Cardiac muscle cell (in vitro differentiated cells and primary cell): ENCODE results near the gene TNS4. TPM values are rescaled to one million over a fixed set of nuclear protein-coding genes. Genes with fewer than 3 reads are reported as not detected.

Source experiments
- DNase-seq, 2 donors: peaks; one replicate each; pipeline versions ENCODE4 v3.0.0 to v3.0.0-alpha.2; 2010 to 2017; ENCODE audit warnings: low read depth in 1 of 2, low spot score in 1 of 2
- H3K27ac ChIP-seq: fragments of 200-600 bp; sonication (generic); 2 replicates; pipeline ENCODE4 v1.5.1; 2016
- H3K27me3 ChIP-seq: fragments of 200-600 bp; sonication (generic); 2 replicates; pipeline ENCODE4 v1.6.0; 2016; ENCODE audit warnings: control low read depth
- H3K36me3 ChIP-seq: fragments of 200-600 bp; sonication (generic); 2 replicates; pipeline ENCODE4 v1.5.1; 2016; ENCODE audit warnings: control low read depth
- H3K4me1 ChIP-seq: fragments of 200-600 bp; sonication (generic); 2 replicates; pipeline ENCODE4 v1.8.1; 2017; ENCODE audit warnings: low read depth, mild to moderate bottlenecking, mixed run types
- H3K4me3 ChIP-seq: fragments of 200-600 bp; sonication (generic); 2 replicates; pipeline ENCODE4 v1.5.1; 2016; ENCODE audit warnings: mild to moderate bottlenecking
- H3K9me3 ChIP-seq: fragments of 200-600 bp; sonication (generic); 2 replicates; pipeline ENCODE4 v1.5.1; 2017; ENCODE audit warnings: low read depth, mild to moderate bottlenecking, control low read depth
- CTCF ChIP-seq: IDR thresholded peaks from 2 replicates; pipeline ENCODE4 v1.5.1; 2012; ENCODE audit warnings: low read depth, mild to moderate bottlenecking, low read length
- polyA plus RNA-seq: library from polyadenylated mRNA; unstranded; fragments of >200 nt; fragmentation: Nextera tagmentation; extraction: Ambion mirVana; gene quantifications from 2 replicates; pipeline ENCODE4 v1.2.1, GENCODE V29; 2016
- total RNA-seq: library from RNA; depleted of rRNA; stranded (reverse); fragments of >200 nt; gene quantifications from 2 replicates; pipeline ENCODE4 v1.2.3, GENCODE V29; 2016

TNS4 gene
- total and polyA plus RNA-seq, 2 experiments from 2014 or later: not detected

GRCh38 chr17:40493697-40494096, 7.7 kb downstream of the TNS4 start:
- TF ChIP-seq CTCF: no peak
- Histone ChIP-seq H3K27ac (no peak overlapping the region), H3K4me1 (peaks cover 4% of the 10 kb centered on the region), H3K4me3 (no peak overlapping the region), H3K9me3 (no peaks in the 10 kb centered on the region), H3K27me3 (no peaks in the 10 kb centered on the region), H3K36me3 (no peaks in the 10 kb centered on the region)
- no peak for DNase-seq

- DNase-seq: no peak
- H3K4me1 ChIP-seq: peaks cover 4% of the 10 kb centered on the region
- no peak for TF ChIP-seq CTCF
- no peaks in the 10 kb centered on the region for H3K36me3 ChIP-seq
- H3K27ac ChIP-seq: no peak overlapping the region
- H3K4me3 ChIP-seq: no peak overlapping the region
- no peaks in the 10 kb centered on the region for H3K9me3 ChIP-seq
- H3K27me3 ChIP-seq: no peaks in the 10 kb centered on the region
These were observed 9.9 kb downstream of the TNS4 start for GRCh38 chr17:40491486-40491885.

GRCh38 chr17:40490982-40491381, 10.4 kb downstream of the TNS4 start:
- Histone ChIP-seq H3K27me3 (no peaks in the 10 kb centered on the region), H3K27ac (no peak overlapping the region), H3K36me3 (no peaks in the 10 kb centered on the region), H3K4me1 (peaks cover 4% of the 10 kb centered on the region), H3K9me3 (no peaks in the 10 kb centered on the region), H3K4me3 (no peak overlapping the region)
- no peak for DNase-seq
- no peak for TF ChIP-seq CTCF

GRCh38 chr17:40490289-40490853, 11.1 kb downstream of the TNS4 start:
- no peak for TF ChIP-seq CTCF
- peak; percentile 55 to 90 for DNase-seq
- H3K4me3 ChIP-seq: no peak overlapping the region
- H3K27ac ChIP-seq: no peak overlapping the region
- H3K36me3 ChIP-seq: no peaks in the 10 kb centered on the region
- H3K4me1 ChIP-seq: peaks cover 4% of the 10 kb centered on the region
- no peaks in the 10 kb centered on the region for H3K9me3 ChIP-seq
- H3K27me3 ChIP-seq: no peaks in the 10 kb centered on the region

- H3K9me3 ChIP-seq: no peaks in the 10 kb centered on the region
- no peak for TF ChIP-seq CTCF
- H3K4me1 ChIP-seq: peaks cover 4% of the 10 kb centered on the region
- H3K4me3 ChIP-seq: no peak overlapping the region
- H3K27ac ChIP-seq: no peak overlapping the region
- H3K36me3 ChIP-seq: no peaks in the 10 kb centered on the region
- no peak for DNase-seq
- H3K27me3 ChIP-seq: no peaks in the 10 kb centered on the region
These were observed 13.9 kb downstream of the TNS4 start for GRCh38 chr17:40487371-40488020.
